ENCODE measurements around the gene TIAM2. TPM values are rescaled to one million over a fixed set of nuclear protein-coding genes. Genes with fewer than 3 reads are reported as not detected.

TIAM2 gene
- total and polyA plus RNA-seq, 2 donors (not counting 3 experiments of a cell fraction or from before 2014, with no cell fraction given): 9.6 to 18.5 TPM

GRCh38 chr6:155227046-155227445 lies 231.9 kb downstream of the TIAM2 start:
- no peaks in the 10 kb centered on the region for H3K79me2 ChIP-seq (ENCODE audit: control insufficient read depth, insufficient read depth, low read length)
- DNase-seq (ENCODE audit: low read depth, low spot score) (no peak), FAIRE-seq (no peak)
- TF ChIP-seq MYC (IDR thresholded peaks at IDR 0.05; ENCODE audit: low read depth, low read length) (no peak), GATA2 (IDR thresholded peaks at IDR 0.05; ENCODE audit: insufficient read depth, insufficient read length, low read depth, low read length) (no peak), MAX (IDR thresholded peaks at IDR 0.05; ENCODE audit: insufficient read depth, insufficient read length) (no peak), JUN (IDR thresholded peaks at IDR 0.05; ENCODE audit: borderline replicate concordance, insufficient read depth, insufficient read length, low read depth) (no peak), FOS (IDR thresholded peaks at IDR 0.05; ENCODE audit: borderline replicate concordance, insufficient read depth, low read length) (no peak), EZH2 (IDR thresholded peaks at IDR 0.05; ENCODE audit: borderline replicate concordance, low read depth, low read length, severe bottlenecking) (no peak), POLR2AphosphoS5 (IDR thresholded peaks at IDR 0.05; ENCODE audit: insufficient read depth, low read depth, low read length) (no peak), CTCF (IDR thresholded peaks at IDR 0.05; ENCODE audit: extremely low read depth in 1 of 2, insufficient read depth in 1 of 2, low read depth in 1 of 2, low read length in 2 of 2) (no peak)
- H3K9me1 ChIP-seq (replicated peaks; ENCODE audit: control insufficient read depth, extremely low read depth, insufficient read depth, low read length): no peaks in the 10 kb centered on the region
- ChIA-PET CTCF (interaction anchor here (1.0 kb wide), 1 partner anchor 25 kb away, joined by 3 read pairs; no protein-coding TSS in a partner anchor), POLR2A (no interaction called here)
- no peaks in the 10 kb centered on the region for H4K20me1 ChIP-seq (replicated peaks; ENCODE audit: control insufficient read depth, extremely low read depth, insufficient read depth, low read length)
- intact Hi-C loops (cut with micrococcal nuclease): no loop called here
- no peak overlapping the region for H3K4me3 ChIP-seq (replicated peaks in 1 of 3; ENCODE audit: insufficient read depth in 1 of 3, low read depth in 1 of 3, low read length in 3 of 3)
- H3K9ac ChIP-seq (replicated peaks; ENCODE audit: extremely low read depth, insufficient read depth, low read length): no peak overlapping the region
- no peak overlapping the region for H3K4me2 ChIP-seq (ENCODE audit: insufficient read depth, low read length)
- peaks cover 15% of the 10 kb centered on the region for H3K4me1 ChIP-seq (ENCODE audit: control insufficient read depth, extremely low read depth, insufficient read depth, low read length)
- H3K27ac ChIP-seq (ENCODE audit: insufficient read depth, low read depth, low read length): no peak overlapping the region
- BruUV-seq (replicated peaks): no TSS peak
- H3K27me3 ChIP-seq (ENCODE audit: control insufficient read depth in 2 of 2, insufficient read depth in 2 of 2, low read length in 2 of 2): no peaks in the 10 kb centered on the region
- H2AFZ ChIP-seq (ENCODE audit: low read depth, low read length): no peak overlapping the region
- H3K36me3 ChIP-seq (ENCODE audit: control insufficient read depth in 2 of 2, extremely low read depth in 1 of 2, insufficient read depth in 2 of 2, low read length in 2 of 2): no peaks in the 10 kb centered on the region
- H3K9me3 ChIP-seq (replicated peaks; ENCODE audit: control insufficient read depth, insufficient read depth, low read length): no peaks in the 10 kb centered on the region
- dilution Hi-C loops (cut with MboI; ENCODE audit: extremely low pct_ligation_motif_present, low sequenced_read_pairs): no loop called here

Data from endothelial cell of umbilical vein (primary cell).